HG03066 (cell line): Measurements from ENCODE around the gene FAM168A.

Source experiments
- ATAC-seq: cut with Tn5 transposase; IDR thresholded peaks from one replicate; pipeline ENCODE4 v1.9.1; 2021; ENCODE audit warnings: low read depth; ENCODE audit not compliant: unreplicated experiment

The FAM168A gene

DNA sequence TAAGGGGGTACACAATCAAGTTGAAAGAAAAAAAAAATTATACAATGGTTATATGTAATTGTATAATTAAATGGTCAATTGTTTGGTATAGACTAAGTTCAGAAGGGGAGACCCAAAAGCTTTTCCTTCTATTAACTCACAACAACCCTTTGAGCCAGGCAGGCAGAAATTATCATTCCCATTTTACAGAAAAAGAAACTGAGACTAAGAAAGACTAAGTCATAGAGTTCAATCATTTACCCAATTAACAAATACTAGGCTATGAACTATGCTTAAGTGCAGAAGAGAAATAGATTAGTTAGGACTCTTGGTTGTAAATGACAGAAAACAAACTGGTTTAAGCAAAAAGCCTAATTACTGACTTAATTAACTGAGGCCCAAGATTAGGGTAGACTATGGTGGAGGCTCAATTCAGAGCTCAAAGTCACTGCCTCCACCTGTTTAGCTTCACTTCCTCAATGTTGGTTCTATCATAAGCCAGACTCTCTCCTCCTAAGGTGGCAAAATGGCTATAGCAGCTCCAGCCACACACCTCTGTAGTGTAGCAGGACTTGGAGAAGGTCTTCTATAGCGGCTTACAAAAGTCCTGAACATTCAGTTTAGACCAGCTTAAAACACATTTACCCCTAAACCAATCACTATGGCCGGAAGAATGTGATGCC, 34.2 kb downstream of the FAM168A start:
- no peak for ATAC-seq

DNA sequence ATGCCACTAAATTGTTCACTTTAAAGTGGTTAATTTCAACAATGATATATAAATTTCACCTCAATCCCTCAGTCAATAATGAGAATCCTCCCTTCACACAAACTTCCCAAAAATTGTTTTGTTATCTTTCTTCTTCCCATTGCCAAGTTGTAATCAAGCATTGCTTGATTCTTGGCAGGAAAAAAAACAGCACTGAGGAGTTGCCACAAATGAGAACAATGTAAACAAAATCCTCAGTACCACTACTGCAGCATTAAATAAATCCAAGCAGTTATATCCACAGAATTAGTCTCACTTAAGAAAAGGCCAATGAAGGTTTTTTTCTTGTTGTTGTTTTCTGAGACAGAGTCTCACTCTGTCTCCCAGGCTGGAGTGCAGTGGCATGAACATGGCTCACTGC, 38.2 kb downstream of the FAM168A start:
- no peak for ATAC-seq

DNA sequence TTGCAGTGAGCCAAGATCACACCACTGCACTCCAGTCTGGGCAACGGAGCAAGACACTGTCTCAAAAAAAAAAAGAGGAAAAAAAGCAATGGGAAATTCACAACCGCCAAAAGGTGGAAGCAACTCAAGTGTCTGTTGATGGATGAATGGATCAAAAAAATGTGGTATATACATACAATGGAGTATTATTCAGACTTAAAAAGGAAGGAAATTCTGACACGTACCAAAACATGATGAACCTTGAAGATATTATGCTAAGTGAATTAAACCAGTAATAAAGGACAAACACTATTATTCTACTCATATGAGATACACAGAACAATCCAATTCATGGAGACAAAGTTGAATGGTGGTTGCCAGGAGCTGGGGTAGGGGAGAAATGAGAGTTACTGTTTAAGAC, 40.9 kb downstream of the FAM168A start:
- ATAC-seq, result no peak

DNA sequence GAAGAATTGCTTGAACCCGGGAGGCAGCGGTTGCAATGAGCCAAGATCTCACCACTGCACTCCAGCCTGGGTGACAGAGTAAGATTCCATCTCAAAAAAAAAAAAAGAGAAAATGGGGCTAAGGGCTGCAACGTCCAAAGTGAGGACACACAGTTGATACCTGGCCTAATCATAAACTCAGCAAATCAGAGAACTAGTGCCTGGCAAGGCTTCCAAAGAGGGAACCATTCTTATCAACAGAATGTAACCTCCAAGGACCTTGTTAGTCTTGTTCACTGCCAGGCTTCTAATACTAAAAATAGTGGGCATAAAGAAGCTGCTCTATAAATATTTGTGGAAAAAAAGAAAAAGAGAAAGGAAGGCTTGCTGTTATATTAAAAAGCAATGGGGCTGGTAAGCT, 42.3 kb downstream of the FAM168A start:
- ATAC-seq, result no peak

DNA sequence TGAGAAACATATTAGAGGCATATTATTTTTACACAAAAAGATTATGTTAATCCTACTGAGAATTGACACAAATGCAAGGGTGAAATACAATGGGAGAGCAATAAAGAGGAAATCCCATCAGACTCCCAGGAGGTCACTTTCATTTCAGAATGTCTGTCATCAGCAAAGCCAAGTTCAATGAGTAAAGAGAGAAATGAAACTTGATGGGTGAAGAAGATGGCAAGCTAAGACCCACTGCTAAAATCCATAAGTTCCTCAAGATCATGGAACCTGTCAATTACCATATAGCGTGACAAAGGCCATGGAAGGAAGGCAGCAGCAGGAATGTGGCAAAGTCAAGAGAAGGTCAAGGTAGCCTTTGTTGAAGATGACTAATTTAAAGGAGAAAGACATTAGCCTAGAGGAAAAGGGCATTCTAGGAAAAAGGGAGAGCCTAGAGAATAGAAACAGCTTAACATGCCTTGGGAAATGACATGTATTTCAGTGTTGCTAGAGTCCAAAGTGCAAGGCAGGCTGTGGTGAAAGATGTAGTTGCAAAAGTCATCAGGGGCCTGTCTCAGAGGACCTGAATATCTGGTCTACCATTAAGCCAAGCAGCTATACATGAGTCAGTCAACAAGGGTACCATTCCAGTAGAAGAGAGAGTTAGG, 43.1 kb downstream of the FAM168A start:
- ATAC-seq, result no peak

DNA sequence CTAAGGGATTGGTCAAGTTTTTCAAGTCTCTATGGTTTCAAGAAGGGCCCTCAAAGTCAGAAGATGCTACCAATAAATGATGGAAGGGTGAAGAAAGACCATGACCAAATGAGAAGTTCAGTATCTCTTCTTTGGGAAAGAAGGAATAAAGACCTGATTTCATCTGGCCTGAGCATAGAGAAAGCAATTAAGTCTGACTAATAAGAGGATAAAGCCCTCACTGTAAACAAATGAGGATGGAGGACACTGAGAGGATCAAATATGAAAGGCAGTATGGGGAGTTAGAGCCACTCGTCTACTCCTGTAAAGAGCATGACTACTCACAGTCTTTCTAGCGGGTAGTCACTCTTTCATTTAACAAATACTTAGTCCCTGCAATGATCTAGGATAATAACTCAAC, 44.6 kb downstream of the FAM168A start:
- no peak for ATAC-seq

DNA sequence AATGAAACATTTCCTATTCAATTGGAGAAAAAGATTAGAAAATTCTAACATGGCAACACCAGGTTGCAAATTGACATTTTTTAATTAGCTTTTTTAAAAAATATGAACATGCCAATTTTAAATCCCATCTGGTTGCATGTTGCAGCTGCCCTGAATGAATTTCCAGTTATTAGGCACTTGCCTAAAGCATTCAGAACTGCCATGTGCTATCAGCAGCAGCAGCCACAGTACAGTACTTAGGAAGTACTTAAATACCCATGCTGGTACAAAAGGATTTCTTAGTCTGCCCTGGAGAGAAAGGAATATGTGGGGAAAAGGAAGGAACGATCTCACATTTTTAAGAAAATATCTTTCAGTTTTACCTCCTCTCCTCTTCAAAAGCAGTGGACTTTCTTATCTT, 46.2 kb downstream of the FAM168A start:
- ATAC-seq, result no peak

DNA sequence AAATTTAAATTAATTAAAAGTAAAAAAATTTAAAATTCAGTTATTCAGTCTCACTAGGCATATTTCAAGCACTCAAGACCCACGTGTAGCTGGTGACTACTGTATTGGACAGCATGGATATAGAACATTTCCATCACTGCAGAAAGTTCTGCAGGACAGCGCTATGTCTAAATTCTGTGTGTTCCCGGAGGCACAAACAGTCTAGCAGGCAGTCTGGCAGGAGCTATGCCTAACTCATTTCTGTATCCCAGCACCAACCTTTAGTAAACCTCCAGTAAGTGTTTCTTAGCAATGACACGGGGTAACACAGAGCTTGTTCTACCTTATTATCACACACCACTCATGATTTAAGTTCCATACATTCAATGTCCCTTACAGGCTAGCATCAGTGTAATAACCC, 48.5 kb downstream of the FAM168A start:
- ATAC-seq, result no peak

DNA sequence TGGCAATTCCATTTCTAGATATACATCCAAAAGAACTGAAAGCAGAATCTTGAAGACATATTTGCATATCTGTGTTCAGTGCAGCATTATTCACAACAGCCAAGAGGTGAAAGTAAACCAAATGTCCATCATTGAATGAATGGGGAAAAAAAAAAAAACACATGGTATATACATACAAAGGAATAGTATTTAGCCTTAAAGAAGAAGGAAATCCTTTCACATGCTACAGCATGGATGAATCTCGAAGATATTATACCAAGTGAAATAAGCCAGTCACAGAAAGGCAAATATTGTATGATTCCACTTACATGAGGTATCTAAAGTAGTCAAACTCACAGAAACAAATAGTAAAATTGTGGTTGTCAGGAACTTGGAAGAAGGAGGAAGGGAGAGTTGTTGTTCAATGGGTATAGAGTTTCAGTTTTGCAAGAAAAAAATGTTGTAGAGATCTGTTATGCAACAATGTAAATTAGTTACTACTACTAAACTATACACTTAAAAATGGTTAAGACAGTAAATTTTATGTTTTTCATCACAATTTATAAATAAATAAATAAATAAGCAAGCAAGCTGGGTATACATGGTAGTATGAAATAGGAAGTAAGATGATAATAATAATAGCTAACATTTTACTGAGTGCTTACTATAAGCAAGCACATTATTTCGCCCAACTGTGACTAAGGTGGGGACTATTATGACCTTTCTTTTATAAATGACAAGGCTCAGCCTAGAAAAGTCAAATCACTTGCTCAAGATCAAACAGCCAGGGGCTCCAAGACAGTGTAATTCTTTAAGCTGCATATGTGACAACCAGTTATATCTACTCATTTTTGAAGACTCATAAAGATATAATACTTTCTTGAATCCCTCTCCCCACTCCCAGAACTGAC, 50.0 kb downstream of the FAM168A start:
- no peak for ATAC-seq

DNA sequence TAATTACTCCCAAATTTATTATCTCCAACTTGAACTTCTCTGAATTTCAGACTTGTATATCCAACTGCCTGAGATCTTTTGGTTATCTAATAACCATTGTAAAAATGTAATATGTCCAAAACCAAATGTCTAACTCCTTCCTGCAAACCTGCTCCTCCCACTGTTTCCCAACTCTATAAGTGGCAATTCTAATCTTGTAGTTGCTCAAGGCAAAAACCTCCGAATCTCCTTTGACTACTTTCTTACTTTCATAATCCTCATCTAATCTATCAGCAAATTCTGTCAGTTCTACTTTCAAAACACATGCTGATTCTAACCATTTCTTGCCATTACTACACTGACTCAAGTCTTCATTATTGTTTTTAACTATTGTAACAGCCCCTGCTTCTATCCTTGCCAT, 55.7 kb downstream of the FAM168A start:
- no peak for ATAC-seq

DNA sequence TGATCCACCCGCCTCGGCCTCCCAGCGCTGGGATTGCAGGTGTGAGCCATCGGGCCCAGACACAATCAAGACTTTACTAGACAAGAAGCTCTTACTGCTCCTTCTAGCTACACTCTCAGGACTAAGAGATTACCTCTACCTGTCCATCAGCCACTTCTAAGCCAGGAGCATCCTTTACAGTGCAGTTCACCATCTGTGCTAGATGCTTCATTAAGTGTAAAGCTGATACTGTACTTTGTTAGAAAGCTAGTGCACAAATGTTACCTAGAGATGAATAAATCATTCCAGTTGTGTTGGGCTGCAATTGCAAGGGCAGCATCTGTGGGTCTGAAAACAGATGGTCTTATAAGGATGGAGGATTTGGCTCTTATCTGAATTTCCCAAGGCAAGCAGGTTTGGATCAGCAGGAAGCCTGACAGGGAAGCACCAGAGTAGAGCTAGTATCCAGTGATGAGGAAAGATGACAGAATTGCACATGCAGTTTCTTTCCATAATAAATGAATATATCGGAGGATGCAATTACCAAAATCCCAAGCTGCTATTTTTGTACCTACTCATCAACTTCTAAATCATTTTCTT, 58.3 kb downstream of the FAM168A start:
- no peak for ATAC-seq

DNA sequence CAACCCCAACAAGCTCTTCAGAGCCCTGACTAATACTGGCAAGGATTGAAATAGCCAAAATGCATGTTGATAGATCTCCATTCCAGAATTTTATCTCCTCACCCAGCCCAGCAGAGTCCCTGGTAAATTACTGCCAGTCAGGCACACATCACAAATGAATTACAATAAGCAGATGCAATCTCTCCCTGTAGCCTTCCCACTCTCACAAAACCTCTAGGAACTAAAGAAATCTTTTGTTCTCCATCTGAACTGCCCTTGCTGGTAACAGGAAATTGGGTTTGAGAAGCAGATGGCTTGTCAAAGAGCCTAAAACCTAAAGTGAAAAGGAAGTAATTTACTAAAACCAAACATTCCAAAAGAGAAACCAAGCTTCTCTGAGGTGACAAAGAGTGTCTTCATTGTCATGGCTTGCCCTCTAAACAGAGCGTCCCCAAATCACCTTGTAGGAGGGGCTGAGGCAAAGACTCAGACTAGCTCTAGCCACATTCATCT, 59.5 kb downstream of the FAM168A start:
- ATAC-seq, result no peak

DNA sequence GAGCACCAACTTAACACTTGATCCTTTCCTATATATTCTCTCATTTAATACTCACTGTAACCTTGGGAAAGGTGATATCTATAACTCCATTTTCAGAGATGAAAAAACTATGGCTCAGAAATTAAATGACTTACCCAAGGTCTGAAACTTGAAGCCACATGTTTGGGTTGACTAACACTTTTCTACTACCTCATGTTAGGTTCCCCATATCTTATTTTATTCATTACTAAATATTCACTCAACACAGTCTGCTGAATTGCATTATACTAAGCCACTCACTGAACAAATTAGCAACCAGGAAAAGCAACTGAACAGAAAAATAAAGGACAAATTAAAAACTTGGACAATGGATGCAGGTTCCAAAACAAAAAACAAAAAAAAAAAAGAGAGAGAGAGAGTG, 59.9 kb downstream of the FAM168A start:
- no peak for ATAC-seq

DNA sequence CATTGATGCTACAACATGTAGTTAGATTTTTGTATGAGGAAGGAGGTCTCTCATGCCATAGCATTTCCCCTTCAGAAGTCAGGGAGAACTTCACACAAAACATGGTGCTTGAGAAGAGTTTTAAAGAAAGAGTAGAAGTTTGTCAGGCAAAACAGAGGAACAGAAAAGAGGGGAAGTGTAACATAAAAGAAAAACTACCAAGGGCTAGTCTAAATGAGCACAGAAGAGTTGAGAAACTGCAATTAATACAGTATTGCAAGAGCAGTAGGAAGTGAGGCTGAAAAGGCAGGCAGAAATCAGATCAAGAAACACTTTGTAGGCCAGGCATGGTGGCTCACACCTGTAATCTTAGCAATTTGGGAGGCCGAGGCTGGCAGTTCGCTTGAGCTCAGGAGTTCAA, 61.0 kb downstream of the FAM168A start:
- no peak for ATAC-seq

DNA sequence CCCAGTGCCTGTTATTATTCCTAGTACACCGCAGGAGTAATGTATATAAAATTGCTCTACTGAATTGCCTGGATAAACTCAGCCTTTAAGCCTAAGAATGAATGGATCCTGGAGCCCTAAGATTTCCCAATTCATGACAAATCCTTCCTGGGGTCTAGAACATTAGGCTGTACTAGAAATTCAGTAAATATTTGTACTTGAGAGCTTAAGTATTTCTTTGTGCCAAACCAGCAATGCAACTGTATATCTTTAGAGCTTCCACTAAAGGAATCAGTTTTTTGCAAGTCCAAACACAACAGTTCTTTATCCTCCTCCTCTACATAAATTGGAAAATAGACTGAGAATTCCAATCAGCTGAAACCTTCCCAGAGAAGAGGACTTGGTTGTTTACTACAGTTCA, 65.6 kb downstream of the FAM168A start:
- no peak for ATAC-seq

DNA sequence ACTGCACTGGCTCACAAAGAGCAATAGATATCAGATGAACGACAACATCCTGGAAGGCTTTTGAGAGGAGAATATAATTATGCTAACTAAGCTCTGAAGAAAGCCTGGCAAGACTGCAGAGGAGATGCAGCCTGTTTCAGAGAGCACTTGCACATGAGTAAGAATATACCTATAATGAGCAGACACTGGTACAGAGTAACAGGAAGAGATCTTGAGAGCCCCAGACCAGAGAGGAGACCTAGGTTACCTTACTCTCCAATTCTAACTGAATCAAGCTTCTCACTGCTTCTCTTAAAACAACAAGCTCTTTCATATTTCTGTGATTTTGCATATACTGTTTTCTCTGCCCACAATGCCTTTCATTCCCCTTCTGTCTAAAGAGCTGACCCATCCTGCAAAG, 66.5 kb downstream of the FAM168A start:
- no peak for ATAC-seq

DNA sequence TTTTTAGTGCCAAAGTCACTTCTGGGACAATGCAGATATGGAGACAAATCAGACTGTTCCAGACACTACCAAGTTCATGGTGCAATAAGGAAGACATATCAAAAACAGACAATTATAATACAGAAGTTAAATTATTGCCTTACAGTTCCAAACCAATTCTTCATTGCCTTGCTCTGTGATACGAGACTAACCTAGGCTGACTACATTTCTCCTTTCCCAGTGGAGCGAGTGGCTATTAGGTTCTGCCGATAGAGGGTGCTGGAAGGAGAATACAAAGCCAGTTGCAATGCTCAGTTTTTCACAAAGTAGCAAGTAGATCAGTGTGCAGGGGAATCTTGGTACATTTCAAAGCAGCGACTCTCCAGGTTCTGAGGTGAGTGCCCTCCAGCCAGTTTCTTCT, 67.8 kb downstream of the FAM168A start:
- ATAC-seq, result no peak

DNA sequence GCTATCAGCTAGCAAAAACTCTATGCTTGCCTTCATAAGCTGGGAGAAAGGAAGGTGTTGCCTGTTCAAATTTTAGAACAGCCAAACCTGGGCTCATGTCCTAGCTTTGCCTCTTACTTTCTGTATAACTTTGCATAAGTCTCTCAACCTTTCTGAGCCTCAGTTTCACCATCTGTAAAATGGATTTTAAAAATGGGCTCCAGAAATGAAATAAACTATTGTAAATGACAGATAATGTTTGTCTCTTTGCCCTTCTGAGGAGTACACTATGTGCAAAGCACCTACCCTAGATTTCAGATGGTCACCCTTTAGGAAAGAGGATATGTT, 68.7 kb downstream of the FAM168A start:
- no peak for ATAC-seq

DNA sequence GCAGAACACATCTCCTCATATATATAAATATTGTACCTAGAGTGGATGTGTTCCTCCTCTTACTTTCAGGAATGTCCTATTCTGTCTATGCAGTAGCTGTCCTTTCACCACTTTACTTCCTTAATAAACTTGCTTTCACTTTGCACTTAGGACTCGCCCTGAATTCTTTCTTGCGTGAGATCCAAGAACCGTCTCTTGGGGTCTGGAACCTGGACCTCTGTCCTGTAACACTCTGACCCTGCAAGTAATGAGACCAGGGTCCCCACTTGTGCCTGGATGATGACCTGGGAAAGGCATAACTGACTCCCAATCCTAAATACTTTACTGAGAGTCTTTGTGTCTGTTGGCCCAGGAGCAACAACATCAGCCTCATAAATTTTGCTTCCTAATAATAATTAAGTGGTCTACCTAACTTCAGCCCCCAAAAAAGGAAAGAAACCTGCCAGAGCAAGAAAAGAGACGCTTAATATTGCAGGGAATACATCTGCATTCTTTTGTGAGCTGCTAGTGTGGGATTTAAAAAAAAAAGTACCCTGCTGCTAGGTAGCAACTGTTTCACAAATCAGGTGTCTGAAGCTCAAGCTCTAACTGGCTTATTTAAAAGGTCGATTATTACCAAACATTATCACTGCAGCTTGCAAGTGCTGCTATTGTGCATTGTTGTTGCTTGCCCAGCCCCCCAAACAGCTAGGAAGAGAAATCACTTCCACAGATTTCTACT, 69.3 kb downstream of the FAM168A start:
- no peak for ATAC-seq

DNA sequence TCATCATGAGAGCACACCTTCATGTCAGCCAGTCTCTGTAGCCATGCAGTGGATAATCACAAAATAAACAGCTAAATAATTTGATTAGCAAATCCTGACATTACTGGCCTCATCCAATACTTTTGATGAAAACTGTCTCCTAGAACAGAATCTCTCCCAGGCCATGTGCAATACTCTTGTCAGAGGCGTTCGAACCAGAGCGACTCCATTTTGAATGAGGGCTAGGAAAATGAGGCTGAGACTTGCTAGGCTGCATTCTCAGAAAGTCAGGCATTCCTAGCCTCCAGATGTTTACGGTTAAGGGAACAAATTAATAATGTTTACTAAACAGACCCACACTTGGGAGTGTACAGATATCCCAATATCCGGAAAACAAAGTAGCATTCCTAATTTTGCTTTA, 69.9 kb downstream of the FAM168A start:
- ATAC-seq, result no peak

DNA sequence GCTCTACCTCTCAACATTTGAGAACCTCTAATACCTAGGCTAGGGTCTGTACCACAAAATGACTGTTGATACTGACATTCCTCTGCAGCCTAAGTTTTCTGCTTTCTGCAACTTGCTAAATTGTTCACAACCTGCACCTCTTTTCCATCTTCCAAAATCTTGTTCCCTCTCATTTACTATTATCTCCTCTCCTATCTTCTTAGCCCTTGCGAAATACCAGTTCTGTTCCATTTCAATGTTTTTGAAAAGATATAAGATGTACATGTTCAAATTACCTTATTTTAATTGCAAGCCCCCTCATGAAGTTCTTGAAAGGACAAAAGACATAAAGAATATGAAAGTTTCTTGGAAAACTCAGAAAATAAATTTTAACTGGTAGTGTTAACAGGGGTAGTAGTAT, 72.3 kb downstream of the FAM168A start:
- no peak for ATAC-seq
